HG03060 (cell line): ENCODE data around the gene DLGAP4.
"Not testable (repeated sequence)": the region's sequence is repeated elsewhere in the genome, so short reads cannot be mapped to it uniquely, and the experiment has no call there.

Experiments
- ATAC-seq: cut with Tn5 transposase; IDR thresholded peaks from one replicate; pipeline ENCODE4 v1.9.1; 2021; ENCODE audit warnings: low read depth, moderate number of reproducible peaks; ENCODE audit not compliant: unreplicated experiment

DLGAP4 gene

DNA sequence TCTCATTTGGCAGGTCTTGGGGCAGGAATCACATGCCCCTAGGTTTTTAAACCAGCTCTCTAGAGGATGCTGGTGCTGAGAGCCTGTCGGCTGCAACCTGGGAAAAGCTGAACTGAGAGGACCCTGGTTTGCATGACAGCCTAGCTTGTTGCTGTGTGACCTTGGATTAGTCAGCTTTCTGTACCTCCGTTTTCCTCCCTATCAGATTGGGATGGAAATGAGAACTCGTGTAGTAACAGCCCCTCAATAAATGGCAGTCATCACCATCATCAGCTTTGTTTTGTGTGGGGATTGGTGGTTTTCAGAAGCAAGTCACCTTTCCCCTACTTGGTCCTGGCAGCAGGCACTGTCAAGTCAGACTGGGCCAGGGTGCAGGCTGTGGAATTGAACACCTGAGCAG lies 159.9 kb downstream of the DLGAP4 start:
- ATAC-seq = no peak

DNA sequence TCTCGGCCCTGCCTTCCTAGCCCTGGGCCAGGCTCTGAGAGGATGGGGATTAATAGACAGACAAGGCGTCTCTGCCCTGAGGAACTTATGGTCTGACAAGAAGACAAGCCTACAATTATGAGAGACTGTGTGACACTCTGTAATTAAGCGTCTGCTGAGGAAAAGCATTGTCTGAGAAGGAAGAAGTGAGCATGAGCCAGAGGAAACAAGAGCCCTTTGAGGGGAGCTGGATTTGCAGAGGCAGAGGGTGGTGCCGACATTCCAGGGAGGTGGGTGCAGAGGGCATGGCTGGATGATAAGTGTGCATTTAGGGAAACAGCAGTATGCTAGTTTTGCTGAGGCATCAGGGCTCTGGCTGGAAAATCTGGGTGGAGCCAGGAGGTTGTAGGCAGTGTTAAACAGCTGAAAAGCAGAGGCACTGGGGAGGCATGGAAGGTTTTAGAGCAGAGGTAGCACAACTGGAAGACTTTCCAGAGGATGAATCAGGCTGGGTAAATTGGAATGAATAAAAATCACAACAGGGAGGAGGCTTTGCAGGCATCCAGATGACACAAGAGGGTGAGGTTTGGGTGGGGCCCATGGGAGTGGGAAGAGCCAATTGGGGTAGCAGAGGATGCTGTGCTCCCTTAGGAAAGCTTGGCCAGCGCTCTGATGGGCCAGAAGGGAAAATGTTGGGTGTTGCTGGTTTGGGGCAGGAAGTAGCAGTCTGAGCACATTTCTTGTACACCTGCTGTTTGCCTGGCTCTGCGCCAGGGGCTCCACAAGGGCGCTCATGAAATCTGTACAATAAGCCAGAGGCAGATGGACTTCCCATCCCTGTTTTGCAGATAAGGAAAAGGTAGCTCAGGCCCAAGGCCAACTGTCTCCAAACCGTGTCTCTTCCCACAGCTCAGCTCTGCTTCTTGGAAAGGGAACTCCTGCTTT lies 161.2 kb downstream of the DLGAP4 start:
- ATAC-seq = no peak

DNA sequence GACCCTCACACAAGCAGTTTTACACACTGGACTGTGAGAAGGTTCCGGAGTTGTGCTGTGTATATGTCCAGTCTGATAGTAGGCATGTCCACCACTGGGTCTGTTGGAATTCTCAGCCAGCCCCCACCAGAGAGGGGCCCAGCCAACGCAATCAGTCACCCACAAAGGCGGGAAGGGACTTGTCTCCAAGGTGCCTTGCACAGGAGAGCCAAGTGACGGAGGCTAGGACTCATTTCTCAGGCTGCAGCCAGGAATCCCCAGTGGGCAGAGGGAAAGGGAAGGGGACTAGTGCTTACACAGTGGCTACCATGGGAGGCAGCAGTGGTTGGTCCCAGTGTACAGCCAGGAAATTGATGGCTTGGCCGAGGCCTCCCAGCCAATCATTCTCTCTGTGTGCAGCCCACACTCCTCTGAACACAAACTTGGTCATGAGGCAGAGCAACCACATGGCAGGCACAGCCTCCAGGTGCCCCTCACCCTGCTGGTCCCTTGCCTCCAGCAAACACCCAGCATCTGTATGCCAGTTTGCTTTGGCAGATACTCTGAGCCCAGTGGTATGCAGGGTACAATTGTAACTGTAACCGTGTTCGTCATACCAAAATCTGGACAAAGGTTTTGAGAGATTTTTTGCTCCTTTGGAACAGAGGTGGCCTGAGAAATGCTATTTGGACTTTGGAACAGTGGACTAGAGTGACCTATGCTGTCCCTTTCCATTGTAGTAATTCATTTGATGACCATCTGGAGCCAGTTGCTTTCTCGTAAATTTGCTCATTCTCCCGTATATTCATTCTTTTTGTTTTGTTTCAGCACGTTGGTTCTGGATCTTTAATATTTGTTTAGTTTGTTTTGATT lies 162.2 kb downstream of the DLGAP4 start:
- no peak for ATAC-seq

DNA sequence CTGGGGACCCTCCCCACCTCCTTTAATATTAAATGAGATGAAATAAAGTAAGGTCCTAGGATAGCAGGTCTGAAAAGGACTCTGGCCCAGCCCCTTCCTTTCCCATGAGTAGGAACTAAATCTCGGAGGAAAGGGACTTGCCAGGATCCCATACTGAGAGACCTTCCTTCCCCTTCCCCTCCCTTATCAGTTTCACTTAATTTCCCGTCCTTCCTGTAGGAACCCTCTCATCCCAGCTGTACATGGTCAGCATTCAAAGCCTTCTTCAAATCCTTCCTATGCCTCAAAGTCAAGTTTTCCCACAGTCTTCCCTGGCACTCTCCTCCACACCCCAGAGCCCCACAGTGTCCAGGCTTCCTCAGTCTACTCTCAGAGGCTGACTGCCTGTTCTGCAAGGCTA lies 163.8 kb downstream of the DLGAP4 start:
- no peak for ATAC-seq

DNA sequence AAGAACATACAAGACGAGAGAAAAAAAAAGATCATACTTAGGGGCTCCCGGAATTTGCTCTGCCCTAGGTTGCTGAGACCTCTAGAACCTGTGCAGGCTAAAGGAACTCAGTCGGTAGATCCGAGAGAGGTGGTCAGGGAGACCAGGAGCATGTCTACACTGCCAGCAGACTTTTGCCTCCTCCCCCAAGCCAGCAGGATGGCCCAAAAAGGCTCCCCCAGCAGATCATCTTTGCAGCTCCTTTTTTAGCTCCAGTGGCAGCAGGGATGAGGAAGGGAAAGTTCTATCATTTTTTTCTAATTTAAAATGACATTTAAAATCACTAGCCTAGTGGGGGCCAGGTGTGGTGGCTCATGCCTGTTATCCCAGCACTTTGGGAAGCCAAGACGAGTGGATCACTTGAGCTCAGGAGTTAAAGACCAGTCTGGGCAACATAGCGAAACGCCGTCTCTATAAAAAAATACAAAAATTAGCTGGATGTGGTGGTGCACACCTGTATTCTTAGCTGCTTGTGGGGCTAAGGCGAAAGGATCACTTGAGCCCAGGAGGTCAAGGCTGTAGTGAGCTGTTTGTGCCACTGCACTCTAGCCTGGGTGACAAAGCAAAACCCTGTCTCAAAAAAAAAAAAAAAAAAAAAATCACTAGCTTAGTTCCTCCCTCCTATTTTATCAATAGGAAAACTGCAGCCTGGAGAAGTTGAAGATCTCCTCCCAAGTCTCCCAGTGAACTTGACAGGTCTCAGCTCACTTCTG lies 165.9 kb downstream of the DLGAP4 start:
- ATAC-seq = no peak

DNA sequence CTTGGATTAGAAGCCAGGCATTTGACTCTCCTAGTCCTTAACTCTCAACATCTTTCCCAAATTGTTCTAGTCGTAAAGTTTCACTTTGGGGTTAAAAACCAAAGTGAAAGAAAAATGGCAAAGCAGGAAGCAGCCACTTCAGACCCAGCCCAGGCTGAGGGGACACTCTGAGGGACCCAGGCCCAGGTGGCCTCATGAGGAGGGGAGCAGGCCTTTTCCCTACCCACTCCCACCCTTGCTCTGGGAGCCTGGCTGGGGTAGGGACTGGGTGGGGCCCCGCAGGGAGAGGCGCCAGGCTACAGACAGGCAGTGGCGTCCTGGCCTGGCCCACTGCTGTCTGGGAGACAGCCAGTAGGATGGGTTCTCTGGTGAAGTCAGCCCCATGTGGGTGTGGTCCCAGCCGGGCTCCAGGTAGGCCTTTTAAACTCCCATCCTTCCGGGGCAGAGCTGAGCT lies 166.5 kb downstream of the DLGAP4 start:
- ATAC-seq = no peak

DNA sequence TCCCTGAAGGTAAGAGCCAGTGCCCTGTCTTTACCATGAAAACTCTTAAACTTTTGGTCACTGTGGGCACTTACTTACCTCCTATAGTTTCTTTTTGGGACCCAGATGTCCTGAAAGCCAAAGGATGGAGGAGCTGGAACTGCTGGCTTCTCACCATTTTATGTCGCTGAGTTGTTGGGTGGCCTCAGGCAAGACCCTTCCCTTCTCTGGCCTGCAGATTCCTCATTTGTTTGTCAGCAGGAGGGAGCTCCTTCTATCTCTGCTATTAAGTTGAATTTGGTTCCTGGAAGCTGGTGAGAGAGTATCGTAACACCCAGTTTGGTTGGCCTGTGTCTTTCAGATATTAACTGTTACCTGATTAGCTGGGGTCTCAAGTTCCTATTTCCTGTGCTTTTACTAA lies 167.0 kb downstream of the DLGAP4 start:
- no peak for ATAC-seq

DNA sequence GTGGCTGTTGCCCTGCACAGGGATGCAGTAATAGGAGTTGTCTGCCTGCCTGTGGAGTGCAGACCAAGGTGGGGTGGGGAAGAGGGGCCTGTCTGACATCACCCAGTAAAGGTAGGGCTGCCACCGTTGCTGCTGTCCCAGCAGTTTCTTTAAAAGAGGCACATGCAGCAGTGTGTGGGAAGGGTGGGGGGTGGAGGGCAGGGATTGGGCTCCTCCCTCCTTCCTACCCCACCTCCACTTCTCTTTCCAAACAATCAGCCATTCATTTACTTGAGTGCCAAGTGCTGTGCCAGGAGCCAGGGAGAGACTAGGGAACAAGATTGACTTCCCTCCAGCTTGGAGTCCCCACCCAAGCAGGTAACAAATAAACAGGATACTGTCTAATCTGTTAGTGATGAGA lies 168.4 kb downstream of the DLGAP4 start:
- ATAC-seq = no peak

DNA sequence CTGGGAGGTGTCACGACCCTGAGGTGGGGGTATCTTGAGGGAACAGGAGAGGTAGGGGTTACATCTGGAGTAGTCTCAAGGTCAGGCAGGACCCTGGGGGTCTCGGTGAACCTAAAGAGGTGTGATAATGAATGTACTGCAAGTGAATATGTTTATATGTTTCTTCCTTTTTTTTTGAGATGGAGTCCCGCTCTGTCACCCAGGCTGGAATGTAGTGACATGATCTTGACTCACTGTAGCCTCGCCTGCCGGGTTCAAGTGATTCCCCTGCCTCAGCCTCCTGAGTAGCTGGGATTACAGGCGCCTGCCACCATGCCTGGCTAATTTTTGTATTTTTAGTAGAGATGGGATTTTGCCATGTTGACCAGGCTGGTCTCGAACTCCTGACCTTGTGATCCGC lies 168.9 kb downstream of the DLGAP4 start:
- ATAC-seq = not testable (repeated sequence)

DNA sequence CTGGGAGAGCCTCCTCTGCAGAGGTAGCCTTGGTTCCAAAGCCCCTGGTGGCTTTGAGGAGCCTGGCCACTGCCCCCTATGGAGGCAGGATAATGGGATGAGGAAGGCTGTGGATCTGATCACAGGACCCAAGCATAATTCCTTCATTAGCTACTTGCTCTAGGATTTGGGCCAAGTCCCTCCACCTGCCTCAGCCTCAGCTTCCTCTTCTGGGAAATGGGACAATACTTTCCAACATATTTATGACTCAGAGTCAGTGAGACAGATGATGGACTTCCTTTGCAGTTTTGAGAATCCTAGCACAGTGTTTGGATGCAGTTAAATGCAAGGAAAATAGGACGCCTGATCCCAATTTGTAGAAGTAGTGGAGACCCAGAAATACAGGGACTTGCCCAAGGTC lies 171.3 kb downstream of the DLGAP4 start:
- ATAC-seq = no peak

DNA sequence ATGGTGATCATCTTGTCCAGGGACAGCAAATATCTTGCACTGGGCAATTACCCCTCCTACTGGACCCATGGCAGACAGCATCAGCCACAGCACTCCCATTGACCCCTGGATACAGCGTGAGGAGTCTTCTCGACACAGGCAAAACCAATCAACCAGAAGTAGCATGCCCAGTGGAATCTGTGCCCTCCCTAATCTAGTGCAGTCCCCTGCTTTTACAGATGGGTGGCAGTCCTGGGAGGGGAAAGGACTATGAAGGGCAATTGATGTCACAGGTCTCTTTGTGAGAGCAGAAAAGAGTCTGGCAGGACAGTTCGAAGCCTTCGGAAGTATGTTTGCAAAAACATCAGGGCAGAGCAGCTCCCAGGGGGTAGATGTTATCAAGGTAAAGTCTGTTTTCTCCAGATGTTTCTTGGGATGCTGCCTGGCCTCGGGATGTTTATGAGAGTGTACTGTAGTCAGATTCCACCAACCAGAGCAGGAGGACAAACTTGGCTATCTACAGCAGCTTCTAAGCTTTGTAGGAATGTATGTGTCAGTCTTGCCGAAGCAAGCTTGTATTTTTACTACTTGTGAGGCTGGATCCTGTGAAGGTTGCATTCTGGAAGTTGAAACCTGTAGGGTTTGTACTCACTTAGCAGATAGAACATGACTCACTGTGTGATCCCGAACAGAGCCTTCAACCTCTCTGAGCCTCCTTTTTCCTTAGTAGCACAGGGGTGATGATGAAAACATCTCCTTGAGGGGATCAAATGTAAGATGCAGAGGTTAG lies 172.2 kb downstream of the DLGAP4 start:
- no peak for ATAC-seq

DNA sequence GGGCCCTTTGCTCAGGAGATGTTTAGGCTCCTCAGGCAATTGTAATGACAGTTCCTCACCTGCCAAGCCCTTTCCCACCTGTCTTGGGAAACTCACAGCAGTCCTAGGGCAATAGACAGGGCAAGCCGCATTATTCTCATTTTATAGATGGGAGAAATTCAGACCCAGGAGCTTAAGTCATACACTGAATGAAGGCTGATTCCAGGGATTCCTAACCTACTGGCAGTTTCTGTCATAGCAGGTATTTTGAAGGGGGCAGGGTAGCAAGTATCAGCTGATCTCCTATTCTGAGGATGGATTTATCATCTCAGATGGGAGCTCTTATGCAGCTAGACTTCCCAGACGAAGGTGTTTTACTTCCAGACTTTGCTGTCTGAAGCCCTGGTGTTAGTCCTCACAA lies 173.8 kb downstream of the DLGAP4 start:
- no peak for ATAC-seq

DNA sequence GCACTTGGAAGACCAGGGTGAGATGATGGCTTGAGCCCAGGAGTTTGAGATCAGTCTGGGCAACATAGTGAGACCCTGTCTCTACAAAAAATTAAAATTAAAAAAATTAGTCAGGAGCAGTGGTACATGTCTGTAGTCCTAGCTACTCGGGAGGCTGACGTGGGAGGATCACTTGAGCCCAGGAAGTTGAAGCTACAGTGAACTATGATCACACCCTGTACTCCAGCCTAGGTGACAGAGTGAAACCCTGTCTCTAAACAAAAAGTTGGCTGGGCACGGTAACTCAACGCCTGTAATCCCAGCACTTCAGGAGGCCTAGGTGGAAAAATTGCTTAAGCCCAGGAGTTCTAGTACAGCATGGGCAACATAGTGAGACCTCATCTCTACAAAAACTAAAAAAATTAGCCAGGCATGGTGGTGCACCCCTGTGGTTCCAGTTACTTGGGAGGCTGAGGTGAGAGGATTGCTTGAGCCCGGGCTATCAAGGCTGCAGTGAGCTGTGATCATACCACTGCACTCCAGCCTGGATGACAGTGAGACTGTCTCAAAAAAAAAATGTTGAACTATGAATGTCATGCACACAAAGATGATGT lies 174.4 kb downstream of the DLGAP4 start:
- ATAC-seq = no peak

DNA sequence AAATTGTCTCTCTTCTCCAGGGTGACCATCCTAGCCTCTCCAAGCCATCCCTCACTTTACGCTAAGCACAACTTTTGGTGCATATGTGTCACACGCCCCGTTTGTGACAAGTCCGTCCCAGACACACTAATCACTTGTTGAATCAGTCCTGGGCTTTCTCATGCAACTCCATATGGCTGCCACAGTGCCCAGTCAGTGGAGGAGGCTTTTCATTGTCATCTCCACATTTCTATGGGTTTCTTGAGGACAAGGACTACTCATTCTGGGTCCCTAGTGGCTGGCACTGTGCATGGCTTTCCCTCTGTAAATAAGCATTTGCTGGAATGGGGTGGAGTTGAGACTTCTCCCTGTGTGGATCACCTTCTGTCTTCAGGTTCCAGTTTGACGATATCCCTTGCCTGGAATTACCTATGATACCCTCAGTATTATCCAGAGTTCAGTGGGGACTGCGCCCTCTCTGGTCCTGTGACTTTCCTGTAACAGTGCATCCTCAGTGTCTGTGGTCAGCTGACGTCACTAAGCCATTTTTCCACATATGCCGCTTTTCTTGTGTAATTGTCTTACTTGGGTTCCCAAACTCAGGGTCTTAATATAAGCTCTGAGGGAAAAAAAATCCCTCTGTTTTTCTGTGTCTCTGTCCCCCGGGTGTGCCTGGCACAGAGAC lies 175.4 kb downstream of the DLGAP4 start:
- no peak for ATAC-seq

DNA sequence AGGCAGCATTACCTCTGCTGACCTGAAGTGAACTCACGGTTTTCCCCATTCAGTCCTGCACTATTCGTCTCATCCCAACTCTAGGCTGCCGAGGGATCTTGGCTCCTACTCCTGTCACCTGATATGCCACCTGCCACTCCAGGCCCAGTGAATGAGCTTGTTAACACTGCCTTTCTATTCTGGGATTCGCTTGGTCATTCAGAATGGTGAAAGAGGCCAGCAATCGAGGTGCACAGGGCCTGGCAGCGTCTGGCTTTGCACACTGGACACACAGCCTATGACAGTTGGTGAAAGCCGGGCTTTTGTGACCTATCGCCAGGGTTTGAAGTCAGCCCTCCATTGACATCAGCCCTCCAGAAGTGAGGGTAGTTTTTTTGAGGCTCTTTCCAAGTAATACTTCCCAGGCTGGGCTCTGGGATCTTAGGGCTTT lies 175.9 kb downstream of the DLGAP4 start:
- no peak for ATAC-seq

DNA sequence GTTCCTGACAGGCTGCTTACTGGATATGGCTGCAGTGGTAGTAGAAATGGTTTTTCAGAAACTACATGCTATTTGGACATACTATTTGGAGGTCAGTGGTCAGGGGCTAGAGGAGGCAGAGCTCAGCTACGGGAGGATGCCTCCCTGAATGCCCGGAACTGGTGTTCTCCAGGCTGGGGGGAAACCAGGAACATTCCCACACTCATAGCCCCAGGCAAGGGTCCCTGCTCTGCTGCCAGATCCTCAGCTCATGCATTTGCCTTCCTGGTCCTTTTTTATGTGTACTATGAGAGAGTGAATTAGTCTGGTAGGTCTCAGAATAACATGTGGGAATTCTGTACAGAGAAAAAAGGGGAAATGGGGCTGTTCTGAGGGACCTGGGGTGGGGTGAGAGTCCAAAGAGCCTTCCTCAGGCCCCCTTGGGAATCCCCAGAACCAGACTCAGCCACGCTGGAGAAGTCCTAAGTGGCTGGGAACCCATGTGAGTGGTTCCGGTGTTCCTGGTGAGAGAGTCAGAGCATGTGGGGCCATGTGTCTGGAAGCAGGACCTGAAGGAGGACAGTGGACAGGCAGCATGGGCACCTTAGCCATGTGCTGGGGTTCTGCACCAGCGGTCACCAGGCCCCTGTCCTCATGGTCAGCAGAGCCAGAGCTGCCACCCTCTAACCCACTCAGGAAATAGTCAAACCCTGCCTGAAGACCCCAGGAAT lies 177.2 kb downstream of the DLGAP4 start:
- no peak for ATAC-seq

DNA sequence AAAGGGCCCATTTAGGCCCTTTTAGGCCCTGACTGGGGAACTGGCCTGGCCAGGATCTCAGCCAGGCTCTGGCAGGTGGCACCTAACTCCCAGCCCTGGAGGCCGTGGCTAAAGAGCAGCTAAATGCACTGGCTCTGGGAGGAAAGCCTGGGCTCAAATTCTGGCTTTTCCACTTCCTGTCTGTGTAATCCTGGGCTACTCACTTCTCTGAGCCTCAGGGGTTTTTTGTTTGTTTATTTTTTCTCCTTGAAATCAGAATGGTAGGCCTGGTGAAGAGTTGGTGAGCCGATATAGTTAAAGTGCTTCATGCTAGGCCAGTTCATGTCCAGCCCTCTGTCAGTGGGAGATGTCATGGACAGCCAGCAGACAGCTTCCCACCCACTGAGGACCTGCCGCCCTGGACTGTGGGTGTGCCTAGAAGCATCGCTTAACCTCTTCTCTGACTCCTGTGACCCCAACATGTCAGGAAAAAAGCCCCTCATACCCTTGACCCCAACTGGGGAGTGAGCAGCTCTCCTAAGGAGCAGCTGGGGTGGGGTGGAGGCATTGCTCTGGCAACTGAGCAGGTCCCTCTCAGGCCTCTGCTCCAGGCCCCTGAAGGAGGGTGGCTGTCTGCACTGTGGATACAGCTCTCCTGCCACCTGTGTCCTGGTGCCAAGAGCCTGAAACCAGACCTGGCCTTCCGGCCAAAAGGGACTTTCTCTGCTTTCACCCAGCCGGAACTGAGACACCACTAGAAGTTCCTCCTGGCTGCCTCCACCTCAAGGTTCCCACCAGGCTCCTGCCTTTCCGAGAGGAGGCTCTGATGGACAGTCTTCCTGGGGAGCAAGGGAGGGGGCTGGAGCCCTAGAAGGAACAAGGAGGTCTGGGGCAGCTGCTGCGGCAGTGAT lies 178.0 kb downstream of the DLGAP4 start:
- ATAC-seq = no peak

DNA sequence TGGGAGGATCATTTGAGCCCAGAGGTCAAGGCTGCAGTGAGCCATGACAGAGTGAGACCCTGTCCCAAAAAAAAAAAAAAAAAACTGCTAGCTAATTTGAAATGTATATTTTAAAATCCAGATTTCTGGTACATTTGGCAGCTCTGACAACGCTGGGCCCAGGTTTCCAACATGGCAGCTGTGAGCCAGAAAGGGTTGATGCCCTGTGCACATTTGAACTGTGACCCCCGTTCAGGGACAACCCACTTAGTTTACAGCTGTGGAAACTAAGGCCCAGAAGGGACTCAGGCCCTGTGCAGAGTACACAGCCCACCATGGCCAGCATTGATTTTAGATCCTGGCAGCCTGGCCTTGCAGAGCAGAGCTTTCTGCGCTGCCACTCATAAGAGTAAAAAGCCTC lies 179.1 kb downstream of the DLGAP4 start:
- ATAC-seq = no peak
